Loucy (cell line): ENCODE data around the gene KAT7.

Source experiments
- CTCF ChIP-seq: fragments of 200-600 bp; sonication (generic); conservative IDR thresholded peaks from 2 replicates; pipeline ENCODE4 v1.5.1; 2014; ENCODE audit warnings: mild to moderate bottlenecking, antibody characterized with exemption, low read length
- EZH2phosphoT487 ChIP-seq: fragments of 200-600 bp; IDR thresholded peaks from 2 replicates; pipeline ENCODE4 v1.6.1; 2018; ENCODE audit warnings: antibody characterized with exemption, mild to moderate bottlenecking, moderate library complexity, borderline replicate concordance

GRCh38 chr17:49830605-49831004 lies 42.1 kb downstream of the KAT7 start:
- no peak for TF ChIP-seq CTCF
- TF ChIP-seq EZH2phosphoT487, result no peak
